LNCaP clone FGC (cell line): Measurements from ENCODE around the gene ETV6.

Source experiments
- DNase-seq: peaks from one replicate; pipeline ENCODE4 v3.0.0-alpha.2; 2011; ENCODE audit warnings: low read depth
- H3K4me3 ChIP-seq: 2 replicates; pipeline ENCODE4 v1.5.1; 2011; ENCODE audit warnings: mild to moderate bottlenecking, low read depth, low read length, control low read depth
- TF ChIP-seq, protein P1 (sequence below): IDR thresholded peaks from 2 replicates; pipeline ENCODE4 v1.5.1; 2012; ENCODE audit warnings: mild to moderate bottlenecking; ENCODE audit not compliant: control insufficient read depth, insufficient read depth; ENCODE audit errors: extremely low read depth

ETV6 gene

GRCh38 chr12:11765817-11766794 lies 116.6 kb downstream of the ETV6 start:
- H3K4me3 ChIP-seq = no peak overlapping the region
- DNase-seq = no peak
- TF ChIP-seq, protein P1, sequence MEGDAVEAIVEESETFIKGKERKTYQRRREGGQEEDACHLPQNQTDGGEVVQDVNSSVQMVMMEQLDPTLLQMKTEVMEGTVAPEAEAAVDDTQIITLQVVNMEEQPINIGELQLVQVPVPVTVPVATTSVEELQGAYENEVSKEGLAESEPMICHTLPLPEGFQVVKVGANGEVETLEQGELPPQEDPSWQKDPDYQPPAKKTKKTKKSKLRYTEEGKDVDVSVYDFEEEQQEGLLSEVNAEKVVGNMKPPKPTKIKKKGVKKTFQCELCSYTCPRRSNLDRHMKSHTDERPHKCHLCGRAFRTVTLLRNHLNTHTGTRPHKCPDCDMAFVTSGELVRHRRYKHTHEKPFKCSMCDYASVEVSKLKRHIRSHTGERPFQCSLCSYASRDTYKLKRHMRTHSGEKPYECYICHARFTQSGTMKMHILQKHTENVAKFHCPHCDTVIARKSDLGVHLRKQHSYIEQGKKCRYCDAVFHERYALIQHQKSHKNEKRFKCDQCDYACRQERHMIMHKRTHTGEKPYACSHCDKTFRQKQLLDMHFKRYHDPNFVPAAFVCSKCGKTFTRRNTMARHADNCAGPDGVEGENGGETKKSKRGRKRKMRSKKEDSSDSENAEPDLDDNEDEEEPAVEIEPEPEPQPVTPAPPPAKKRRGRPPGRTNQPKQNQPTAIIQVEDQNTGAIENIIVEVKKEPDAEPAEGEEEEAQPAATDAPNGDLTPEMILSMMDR = no peak

GRCh38 chr12:11767029-11767724 lies 117.7 kb downstream of the ETV6 start:
- no peak overlapping the region for H3K4me3 ChIP-seq
- TF ChIP-seq, protein P1 = no peak
- no peak for DNase-seq

DNA sequence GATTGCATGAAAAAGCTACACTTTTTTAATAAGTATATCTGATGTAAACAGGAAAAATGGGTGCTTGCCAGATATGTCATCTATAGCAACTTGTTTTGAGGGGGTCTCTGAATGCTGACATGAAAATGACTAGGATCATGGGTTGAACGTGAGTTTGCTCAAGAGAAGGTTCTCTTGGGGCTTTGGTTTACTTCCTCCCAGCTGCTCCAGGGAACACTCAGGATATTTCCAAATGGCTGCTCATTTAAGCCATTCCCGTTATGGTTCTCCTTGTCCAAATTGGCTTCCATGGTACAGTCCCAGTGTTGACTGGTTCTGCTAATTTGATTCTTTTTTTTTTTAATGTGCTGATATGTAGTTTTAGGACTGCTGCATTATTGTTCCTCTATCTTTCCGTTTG lies 118.3 kb downstream of the ETV6 start:
- no peak overlapping the region for H3K4me3 ChIP-seq
- TF ChIP-seq, protein P1 = no peak
- DNase-seq = no peak

- no peak for DNase-seq
- TF ChIP-seq, protein P1 = no peak
- H3K4me3 ChIP-seq = no peak overlapping the region
These were observed 118.9 kb downstream of the ETV6 start for GRCh38 chr12:11768233-11768965.

DNA sequence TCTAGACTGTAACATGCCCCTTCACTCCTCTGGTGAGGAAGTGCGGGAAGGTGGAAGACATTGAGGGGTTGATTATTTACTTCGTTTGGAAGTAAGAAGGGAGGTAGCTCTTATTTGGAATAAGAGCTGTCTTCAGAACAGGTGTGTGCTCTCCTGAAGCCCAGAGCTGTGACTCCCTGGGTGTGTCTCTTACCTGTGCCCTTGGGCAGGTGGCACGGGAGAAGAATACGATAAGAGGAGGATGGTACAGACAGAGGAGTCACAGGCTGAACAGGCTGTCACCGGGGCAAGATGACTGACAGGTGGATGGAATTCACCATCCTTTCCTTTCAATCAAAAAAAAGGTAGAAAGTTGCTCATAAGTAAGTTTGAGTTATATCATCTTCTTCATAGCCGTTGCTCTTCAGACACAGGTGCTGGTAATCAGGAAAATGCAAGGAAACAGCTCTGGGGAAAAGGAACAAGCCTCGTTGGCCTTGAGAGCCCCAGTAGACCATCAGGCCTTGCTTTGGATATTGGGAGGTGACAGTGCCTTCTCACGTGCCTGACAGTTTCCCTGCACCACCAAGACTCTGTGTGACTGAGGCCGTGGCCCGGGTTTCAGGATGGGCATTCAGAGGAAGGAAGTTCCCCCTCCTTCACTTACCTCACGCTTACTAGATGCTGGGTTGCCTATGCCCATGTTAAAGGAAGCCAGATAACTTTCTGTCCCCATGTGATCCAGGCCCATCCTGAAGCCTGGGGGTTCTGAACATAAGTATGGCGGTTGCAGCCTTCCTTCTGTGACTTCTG lies 120.4 kb downstream of the ETV6 start:
- TF ChIP-seq, protein P1 = no peak
- H3K4me3 ChIP-seq = no peak overlapping the region
- no peak for DNase-seq

DNA sequence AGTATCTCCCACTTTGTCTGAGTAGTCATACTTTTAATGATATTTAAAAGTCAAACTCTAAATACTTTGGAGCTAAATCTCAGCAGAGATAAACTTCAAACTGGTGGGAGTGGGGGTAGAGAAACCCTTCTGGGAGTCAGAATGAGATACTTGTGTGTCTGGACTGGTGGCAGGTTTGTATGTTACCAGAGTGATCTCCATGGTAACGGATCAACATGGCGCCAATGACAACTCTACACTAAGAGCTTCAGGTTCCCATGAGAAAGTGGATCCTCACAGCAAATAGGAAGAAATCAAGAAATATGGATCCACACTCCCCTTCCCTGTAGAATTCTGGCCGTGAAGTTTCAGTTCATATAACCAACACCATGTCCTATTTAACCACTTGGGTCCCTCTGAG lies 121.9 kb downstream of the ETV6 start:
- H3K4me3 ChIP-seq = no peak overlapping the region
- no peak for DNase-seq
- TF ChIP-seq, protein P1 = no peak
